Erythroblast (primary cell): Measurements from ENCODE around the gene DDX39B.

Experiments used
- DNase-seq, 2 experiments: peaks; one replicate each; lab custom pipeline; 2025; lab: John Stamatoyannopoulos, UW
- GATA1 ChIP-seq: IDR thresholded peaks from 2 replicates; pipeline ENCODE4 v1.6.1; 2011; ENCODE audit warnings: low read depth, mild to moderate bottlenecking, control low read depth, low read length, moderate library complexity
- POLR2A ChIP-seq: IDR thresholded peaks from 2 replicates; pipeline ENCODE4 v1.6.1; 2011; ENCODE audit warnings: mild to moderate bottlenecking, low read length

DDX39B gene

DNA sequence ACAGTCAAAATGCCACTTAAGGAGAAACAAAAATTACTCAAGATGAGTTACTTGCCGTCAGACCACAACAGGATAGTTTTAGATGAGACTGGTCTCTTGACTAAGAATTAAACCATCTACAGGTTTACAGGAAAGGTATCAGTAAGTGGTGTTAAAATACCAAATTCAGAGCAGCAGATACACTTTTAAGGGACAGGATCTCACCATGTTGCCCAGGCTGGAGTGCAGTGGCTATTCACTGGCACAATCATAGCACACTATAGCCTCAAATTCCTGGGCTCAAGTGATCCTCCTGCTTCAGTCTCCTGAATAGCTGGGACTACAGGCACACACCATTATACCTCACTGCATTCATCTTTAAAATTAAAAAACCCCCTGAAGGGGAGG lies 8.4 kb downstream of the DDX39B start:
- TF ChIP-seq POLR2A, result no peak
- TF ChIP-seq GATA1, result no peak
- DNase-seq, result no peak

DNA sequence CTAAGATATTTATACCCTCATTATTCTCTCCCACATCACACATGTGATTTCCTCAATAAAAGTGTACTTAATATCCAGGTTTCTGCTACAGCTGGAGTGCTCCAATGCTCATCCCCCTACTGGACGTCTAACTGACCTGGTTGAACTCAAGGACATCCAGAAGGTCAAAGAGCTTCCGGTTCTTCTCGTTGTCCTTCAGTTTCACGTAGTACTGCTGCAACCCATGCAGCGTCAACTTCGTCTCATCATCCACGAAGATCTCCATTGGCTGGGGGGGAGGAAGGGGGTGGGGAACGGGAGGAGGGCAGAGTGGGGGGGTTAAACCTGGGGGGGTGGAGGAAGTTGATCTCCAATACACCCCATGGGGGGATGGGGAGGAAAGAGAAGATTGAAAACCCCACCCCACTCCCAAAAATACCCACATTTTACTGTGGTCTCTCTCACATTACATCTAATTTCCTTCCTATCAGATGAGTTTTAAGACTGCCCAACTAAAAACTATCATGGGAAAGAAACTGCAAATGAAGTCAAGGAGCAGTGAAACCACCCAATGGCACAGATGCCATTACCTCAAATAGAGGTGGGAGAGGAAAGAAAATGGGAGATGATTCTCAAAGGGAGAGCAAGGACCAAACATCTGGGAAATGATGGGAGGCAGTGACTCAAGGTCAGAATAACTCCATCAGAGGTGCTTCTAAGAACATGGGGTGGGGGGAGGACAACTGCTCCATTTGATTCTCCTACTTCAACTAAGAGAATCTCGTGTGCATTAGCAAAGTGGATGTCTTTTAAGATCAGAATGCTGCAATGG lies 9.0 kb downstream of the DDX39B start:
- DNase-seq, result no peak

DNA sequence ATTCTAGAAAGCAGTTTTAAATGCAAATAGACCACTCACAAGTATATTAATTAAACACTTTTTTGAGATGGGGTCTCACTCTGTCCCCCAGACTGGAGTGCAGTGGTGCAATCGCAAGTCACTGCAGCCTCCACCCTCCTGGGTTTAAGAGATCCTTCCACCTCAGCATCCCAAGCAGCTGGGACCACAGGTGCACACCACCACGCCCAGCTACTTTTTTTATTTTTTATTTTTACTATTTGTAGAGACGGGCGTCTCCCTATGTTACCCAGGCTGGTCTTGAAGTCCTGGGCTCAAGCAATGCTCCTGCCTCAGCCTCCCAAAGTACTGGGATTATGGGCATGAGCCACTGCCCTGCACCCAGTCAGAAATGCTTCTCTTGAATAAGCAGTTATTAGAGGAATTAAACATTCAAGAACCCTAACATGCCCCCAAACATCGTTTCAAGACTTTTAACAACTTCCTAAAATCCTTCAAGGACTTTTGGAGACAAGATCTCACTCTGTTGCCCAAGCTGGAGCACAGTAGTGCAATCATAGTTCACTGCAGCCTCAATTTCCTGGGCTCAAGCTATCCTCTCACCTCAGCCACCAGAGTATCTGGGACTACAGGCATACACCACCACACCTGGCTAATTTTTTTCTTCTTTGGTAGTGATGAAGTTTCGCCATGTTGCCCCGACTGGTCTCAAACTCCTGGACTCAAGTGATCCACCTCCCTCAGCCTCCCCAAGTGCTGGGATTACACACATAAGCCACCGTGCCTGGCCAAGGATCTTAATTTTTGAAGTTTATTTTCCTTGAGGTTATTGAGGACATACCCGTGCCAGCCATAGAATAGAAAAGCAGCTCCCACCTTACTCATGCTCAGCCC lies 9.8 kb downstream of the DDX39B start:
- no peak for DNase-seq
- no peak for TF ChIP-seq GATA1
- TF ChIP-seq POLR2A, result no peak

More for the DNA sequence above, 9.0 kb downstream of the DDX39B start:
- TF ChIP-seq POLR2A (peak; percentile 11), GATA1 (no peak)

DNA sequence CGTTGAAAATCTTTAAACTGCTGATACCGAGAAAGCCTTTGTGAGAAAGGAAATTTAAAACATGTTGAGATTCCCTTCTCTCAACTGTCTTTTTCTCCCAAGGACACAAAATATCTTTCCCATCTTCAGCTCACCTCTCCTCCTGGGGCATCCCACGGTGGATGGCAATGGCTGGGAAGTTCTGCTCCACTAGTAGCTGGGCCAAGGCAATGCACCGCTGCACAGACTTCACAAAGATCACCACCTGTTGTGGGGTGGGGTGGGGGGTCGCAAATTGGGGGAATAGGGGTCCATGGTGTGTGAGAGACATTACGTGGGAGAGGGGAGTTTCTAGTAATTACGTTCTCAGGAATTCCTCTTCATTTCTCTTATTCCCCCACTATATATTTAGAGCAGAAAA lies 10.6 kb downstream of the DDX39B start:
- TF ChIP-seq POLR2A, result no peak
- no peak for TF ChIP-seq GATA1
- DNase-seq, result no peak

DNA sequence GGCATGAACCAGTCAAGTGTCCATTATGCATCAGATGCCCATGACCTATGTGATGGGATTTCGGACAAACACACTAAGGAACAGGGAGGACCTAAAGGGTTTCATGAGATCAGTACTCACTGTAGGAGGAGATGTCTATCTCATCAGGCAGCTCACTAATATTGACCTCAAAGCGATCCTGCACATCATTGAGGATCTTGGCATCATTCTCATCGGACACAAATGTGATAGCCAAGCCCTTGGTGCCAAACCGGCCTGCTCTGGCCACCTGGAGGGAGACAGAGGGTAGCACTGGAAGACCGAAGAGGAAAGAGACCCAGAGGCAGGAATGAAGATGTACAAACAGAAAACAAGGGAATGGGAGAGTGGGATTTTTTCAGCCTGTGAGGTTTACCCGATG lies 11.1 kb downstream of the DDX39B start:
- TF ChIP-seq POLR2A, result no peak
- TF ChIP-seq GATA1, result no peak

DNA sequence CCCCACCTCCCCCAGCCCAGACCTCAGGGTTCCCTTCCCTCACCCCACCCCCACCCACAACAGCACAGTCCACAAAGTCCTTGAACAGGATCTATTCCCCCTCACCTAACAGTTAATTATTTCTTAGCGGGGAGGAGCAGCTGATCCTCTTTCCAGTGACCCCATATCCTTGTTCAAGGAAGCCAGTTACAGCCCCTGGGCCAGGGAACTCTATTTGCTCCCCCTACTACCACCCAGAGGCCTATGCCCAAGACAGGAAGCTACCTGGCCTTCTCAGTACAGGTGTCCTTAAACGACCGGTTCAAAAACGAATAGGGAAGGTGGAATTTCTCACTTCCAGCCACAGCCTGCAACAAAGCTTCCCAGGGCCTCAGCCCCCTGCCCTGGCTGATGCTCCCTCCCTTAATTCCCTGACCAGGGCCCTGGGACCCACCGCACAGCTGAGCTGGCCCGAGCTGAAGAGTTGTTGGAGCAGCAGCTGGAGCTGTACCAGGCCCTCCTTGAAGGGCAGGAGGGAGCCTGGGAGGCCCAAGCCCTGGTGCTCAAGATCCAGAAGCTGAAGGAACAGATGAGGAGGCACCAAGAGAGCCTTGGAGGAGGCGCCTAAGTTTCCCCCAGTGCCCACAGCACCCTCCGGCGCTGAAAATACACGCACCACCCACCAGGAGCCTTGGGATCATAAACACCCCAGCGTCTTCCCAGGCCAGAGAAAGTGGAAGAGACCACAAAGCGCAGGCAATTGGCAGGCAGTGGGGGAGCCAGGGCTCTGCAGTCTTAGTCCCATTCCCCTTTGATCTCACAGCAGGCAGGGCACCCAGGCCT lies 12.3 kb downstream of the DDX39B start:
- DNase-seq, result no peak
- TF ChIP-seq GATA1, result no peak
- peak; percentile 35 for TF ChIP-seq POLR2A

More for the DNA sequence above, 11.1 kb downstream of the DDX39B start:
- DNase-seq, result no peak

DNA sequence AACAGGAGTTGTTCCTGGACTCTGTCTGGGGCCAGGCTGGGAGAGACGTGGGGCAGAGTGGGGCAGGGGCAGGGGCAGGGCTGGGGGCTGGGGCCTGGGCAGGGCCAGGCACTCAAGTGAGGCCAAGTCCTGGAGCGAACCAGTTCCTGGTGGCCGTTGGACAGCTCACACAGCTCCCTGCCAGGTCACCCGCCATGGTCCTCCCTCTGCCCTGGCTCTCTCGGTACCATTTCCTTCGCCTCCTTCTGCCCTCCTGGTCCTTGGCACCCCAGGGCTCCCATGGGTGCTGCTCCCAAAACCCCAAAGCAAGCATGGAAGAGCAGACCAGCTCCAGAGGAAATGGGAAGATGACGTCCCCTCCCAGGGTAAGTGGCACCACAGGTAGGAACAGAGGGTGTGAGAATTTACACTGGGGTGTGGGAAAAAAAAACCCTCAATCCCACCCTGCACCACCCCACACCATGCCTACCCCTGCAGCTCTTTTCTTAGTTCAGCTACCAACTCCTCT lies 12.9 kb downstream of the DDX39B start, which contains the start of gene MCCD1:
Gene MCCD1, plus strand, starts transcription at position 142 of the 508 bp plus-strand sequence. Its CDS starts 53 bp downstream, at position 195.
- DNase-seq, result no peak
- TF ChIP-seq POLR2A (no peak), GATA1 (no peak)

DNA sequence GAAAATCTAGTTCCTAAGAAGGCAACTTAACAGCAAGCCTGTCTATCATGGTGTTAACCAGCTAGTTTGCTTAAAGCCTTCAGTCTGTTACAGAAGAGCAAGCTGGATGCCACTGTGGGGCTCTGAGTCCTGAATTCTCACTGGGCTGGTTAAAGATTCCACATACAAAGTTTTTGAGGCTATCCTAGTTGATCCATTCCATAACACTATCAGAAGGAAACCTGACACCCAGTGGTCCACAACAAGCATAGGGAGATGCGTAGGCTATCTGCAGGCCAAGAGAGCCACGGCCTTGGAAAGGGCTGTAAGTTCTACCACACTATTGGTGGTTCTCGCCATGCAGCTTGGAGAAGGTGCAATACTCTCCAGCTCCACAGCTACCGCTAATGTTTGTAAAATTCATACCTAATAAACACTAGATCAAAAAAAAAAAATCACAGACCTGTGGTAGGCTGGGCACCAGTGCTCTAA lies 13.5 kb downstream of the DDX39B start:
- no peak for DNase-seq
- TF ChIP-seq GATA1, result no peak
- no peak for TF ChIP-seq POLR2A

DNA sequence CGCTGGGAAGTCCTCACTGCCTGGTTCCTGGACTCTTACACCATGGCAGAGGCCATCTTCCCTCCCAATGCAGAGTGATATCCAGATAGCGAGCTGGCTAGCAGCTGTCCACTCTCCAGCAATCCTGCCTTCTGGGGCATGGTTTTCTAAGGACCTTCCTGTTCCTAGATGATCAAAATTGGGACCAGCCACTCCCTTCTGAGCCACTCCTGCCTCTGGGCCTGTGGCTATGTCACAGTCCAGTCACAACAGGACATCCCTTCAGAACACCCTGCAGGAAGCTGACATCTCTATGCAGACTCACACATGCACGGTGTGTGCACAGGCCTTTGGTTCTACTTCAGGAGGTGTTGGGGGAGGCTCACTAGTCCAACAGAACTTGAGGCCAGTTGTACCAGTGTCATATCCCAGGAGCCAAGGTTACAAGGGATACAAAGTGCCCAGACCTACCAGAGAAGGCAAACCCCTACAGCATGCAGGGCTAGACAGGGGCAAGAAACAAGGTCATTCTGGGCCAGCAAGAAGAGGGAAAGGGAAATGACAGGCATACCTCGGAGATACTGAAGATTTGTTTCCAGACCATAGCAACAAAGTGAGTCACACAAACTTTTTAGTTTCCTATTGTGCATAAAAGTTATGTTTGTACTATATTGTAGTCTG lies 15.7 kb downstream of the DDX39B start:
- TF ChIP-seq POLR2A, result no peak
- no peak for TF ChIP-seq GATA1
- DNase-seq, result peak; percentile 17 to 53

DNA sequence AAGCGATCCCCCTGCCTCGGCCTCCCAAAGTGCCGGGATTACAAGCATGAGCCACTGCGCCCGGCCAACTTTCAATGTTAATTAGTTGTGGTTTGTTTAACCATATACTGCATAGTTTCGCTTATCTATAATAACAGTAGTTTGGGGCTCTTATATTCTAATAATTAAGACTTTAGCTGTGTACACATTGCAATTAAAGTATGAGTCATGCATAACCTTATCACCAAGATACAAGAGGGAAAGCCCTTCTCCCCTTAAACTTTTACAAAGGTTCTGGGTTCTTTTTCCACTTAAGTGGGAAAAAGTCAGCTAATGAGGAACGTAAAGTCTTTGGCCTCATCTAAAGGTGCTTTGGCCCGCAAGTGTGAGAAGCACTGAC lies 16.3 kb downstream of the DDX39B start:
- no peak for TF ChIP-seq GATA1
- no peak for TF ChIP-seq POLR2A
- DNase-seq, result peak in 1 of 2 experiments; percentile 53

DNA sequence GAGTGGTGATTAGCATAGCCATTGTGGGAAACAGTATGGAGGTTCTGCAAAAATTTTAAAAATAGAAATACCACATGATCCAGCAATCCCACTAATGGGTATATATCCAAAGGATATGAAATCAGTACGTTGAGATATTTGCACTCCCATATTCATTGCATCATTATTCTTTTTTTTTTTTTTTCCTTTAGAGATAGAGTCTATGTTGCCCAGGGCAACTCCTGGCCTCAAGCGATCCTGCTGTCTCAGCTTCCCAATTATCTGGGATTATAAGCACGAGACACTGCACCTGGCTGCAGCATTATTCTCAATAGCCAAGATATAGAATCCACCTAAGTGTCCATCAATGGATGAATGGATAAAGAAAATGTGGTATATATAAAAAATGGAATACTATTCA lies 20.0 kb downstream of the DDX39B start:
- DNase-seq, result no peak
- TF ChIP-seq GATA1 (no peak), POLR2A (no peak)

DNA sequence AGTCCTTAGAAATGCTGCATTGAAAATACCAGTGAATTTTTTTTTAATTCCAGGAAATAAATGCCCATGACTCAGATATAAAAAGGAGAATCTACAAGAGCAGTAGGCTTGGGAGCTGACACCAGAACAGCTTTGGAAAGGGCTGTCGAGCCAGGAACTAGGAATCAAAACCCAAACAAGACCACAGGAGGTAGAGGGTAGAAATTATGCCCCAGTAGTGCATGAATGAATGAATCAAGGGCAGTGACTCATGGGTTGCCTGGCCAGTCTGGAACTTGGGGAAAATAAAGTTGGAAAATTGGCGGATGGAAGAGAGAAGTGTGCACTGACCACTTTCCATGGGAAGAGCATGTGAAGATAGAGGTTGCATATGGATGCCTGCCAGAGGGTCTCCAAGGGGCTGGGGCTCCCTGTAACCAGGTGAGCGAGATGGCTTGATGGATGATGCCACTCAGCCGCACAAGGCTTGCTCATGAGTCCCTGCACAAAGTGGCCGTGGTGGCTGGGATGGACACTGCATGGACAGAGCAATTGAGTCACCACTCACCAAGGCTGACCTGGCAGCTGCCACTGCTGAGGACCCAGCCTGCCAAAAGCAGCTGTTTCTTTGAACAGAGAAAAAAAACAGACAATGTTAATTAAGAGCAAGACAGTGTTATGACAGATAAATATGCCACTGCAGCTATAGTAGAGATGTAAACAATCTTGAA lies 28.2 kb downstream of the DDX39B start:
- DNase-seq, result no peak
- no peak for TF ChIP-seq POLR2A
- no peak for TF ChIP-seq GATA1
